SK-N-MC (cell line): ENCODE measurements around the gene PCGF3.

Experiments used
- EZH2 ChIP-seq: fragments of 200-600 bp; sonication (generic); IDR thresholded peaks from one replicate; pipeline ENCODE4 v1.6.1; 2017; ENCODE audit warnings: antibody characterized with exemption
- POLR2AphosphoS5 ChIP-seq: IDR thresholded peaks from 2 replicates; pipeline ENCODE4 v1.6.1; 2012; ENCODE audit warnings: mild to moderate bottlenecking, low read depth, low read length, borderline replicate concordance

- no peak for TF ChIP-seq POLR2AphosphoS5
- no peak for TF ChIP-seq EZH2
Measured at GRCh38 chr4:761739-762138, 56.1 kb downstream of the PCGF3 start.
